Hindlimb muscle (tissue), 1 donor: ENCODE data around the gene GRIN2D. TPM values are rescaled to one million over a fixed set of nuclear protein-coding genes. Genes with fewer than 3 reads are reported as not detected.

Source experiments
- DNase-seq: peaks from one replicate; pipeline ENCODE4 v3.0.0-alpha.2; 2013
- polyA plus RNA-seq: library from polyadenylated mRNA; unstranded; fragments of 120-200 nt; gene quantifications from one replicate; pipeline ENCODE4 v1.2.1, GENCODE V29; 2013; ENCODE audit not compliant: insufficient read length

GRIN2D gene
- polyA plus RNA-seq, 1 donor: 2.5 TPM

DNA sequence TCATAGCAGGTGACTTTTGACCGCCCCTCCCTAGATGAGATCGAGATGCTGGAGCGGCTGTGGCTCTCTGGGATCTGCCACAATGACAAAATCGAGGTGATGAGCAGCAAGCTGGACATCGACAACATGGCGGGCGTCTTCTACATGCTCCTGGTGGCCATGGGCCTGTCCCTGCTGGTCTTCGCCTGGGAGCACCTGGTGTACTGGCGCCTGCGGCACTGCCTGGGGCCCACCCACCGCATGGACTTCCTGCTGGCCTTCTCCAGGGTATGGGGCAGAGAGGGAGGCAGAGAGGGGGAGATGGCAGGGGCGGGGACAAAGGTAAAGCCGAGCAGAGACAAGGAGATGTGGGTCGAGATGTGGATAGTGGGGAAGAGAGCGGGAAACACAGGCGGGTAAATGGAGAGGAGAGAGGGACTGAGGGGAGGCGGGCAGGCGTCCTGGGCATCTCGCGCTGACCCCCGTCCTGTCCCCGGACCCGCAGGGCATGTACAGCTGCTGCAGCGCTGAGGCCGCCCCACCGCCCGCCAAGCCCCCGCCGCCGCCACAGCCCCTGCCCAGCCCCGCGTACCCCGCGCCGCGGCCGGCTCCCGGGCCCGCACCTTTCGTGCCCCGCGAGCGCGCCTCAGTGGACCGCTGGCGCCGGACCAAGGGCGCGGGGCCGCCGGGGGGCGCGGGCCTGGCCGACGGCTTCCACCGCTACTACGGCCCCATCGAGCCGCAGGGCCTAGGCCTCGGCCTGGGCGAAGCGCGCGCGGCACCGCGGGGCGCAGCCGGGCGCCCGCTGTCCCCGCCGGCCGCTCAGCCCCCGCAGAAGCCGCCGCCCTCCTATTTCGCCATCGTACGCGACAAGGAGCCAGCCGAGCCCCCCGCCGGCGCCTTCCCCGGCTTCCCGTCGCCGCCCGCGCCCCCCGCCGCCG lies 48.9 kb downstream of the GRIN2D start:
- DNase-seq: no peak

- DNase-seq: no peak
These were observed 49.8 kb downstream of the GRIN2D start for GRCh38 chr19:48443256-48443655.

Other genes starting within 250 kb of the GRIN2D start
- gene LIG1, start 223.3 kb upstream of the GRIN2D start, polyA plus RNA-seq: 29.2 TPM
- 6.8 TPM for gene ZSWIM9, start 223.0 kb upstream of the GRIN2D start, polyA plus RNA-seq
- gene CARD8, start 137.8 kb upstream of the GRIN2D start, polyA plus RNA-seq: 42.8 TPM
- 2.4 TPM for gene ZNF114, start 123.6 kb upstream of the GRIN2D start, polyA plus RNA-seq
- gene EMP3, start 68.1 kb upstream of the GRIN2D start, polyA plus RNA-seq: 149 TPM
- 20.6 TPM for gene TMEM143, start 29.7 kb upstream of the GRIN2D start, polyA plus RNA-seq
- gene SYNGR4, start 29.3 kb upstream of the GRIN2D start, polyA plus RNA-seq: not detected
- gene KDELR1, start 2.1 kb upstream of the GRIN2D start, polyA plus RNA-seq: 125 TPM
- 26.2 TPM for gene GRWD1, start 52.3 kb downstream of the GRIN2D start, polyA plus RNA-seq
- gene KCNJ14, start 61.9 kb downstream of the GRIN2D start, polyA plus RNA-seq: 1.2 TPM
- gene CYTH2, start 75.7 kb downstream of the GRIN2D start, polyA plus RNA-seq: 49.3 TPM
- 0.09 TPM for gene LMTK3, start 118.2 kb downstream of the GRIN2D start, polyA plus RNA-seq
- 0.32 TPM for gene SULT2B1, start 158.5 kb downstream of the GRIN2D start, polyA plus RNA-seq
- not detected for gene SPACA4, start 213.1 kb downstream of the GRIN2D start, polyA plus RNA-seq
- gene FAM83E, start 221.4 kb downstream of the GRIN2D start, polyA plus RNA-seq: 0.44 TPM
- gene RPL18, start 225.5 kb downstream of the GRIN2D start, polyA plus RNA-seq: 1,775 TPM
- gene SPHK2, start 225.8 kb downstream of the GRIN2D start, polyA plus RNA-seq: 10.7 TPM
- gene DBP, start 243.7 kb downstream of the GRIN2D start, polyA plus RNA-seq: 7.9 TPM